ENCODE measurements around the gene PMIS2.

Gene PMIS2

GRCh38 chr19:35560271-35560670 is 25.7 kb upstream of the PMIS2 start:
- DNase-seq (ENCODE audit: insufficient read length, low spot score) (no peak), FAIRE-seq (no peak)
- no peak for TF ChIP-seq POLR2A (IDR thresholded peaks at IDR 0.05; ENCODE audit: low read depth, low read length)

GRCh38 chr19:35560677-35561076 is 25.3 kb upstream of the PMIS2 start:
- TF ChIP-seq POLR2A (IDR thresholded peaks at IDR 0.05; ENCODE audit: low read depth, low read length) = no peak
- DNase-seq (ENCODE audit: insufficient read length, low spot score) = no peak
- no peak for FAIRE-seq

- DNase-seq (ENCODE audit: insufficient read length, low spot score) = no peak
- FAIRE-seq = no peak
- no peak for TF ChIP-seq POLR2A (IDR thresholded peaks at IDR 0.05; ENCODE audit: low read depth, low read length)
Measured at GRCh38 chr19:35561436-35561835, 24.5 kb upstream of the PMIS2 start.

GRCh38 chr19:35562336-35562735 is 23.6 kb upstream of the PMIS2 start:
- DNase-seq (ENCODE audit: insufficient read length, low spot score) (no peak), FAIRE-seq (no peak)
- TF ChIP-seq POLR2A (IDR thresholded peaks at IDR 0.05; ENCODE audit: low read depth, low read length) = no peak

GRCh38 chr19:35562776-35563175 is 23.2 kb upstream of the PMIS2 start:
- DNase-seq (ENCODE audit: insufficient read length, low spot score) = no peak
- no peak for TF ChIP-seq POLR2A (IDR thresholded peaks at IDR 0.05; ENCODE audit: low read depth, low read length)
- FAIRE-seq = no peak

GRCh38 chr19:35563207-35563829 is 22.7 kb upstream of the PMIS2 start, which contains the start of gene ATP4A:
ATP4A (minus strand) TSS chr19:35563658; CDS start chr19:35563629, 29 bp downstream.
- TF ChIP-seq POLR2A (IDR thresholded peaks at IDR 0.05; ENCODE audit: low read depth, low read length) = no peak

GRCh38 chr19:35565016-35565856 is 20.7 kb upstream of the PMIS2 start:
- FAIRE-seq = no peak
- DNase-seq (ENCODE audit: insufficient read length, low spot score) = no peak
- TF ChIP-seq POLR2A (IDR thresholded peaks at IDR 0.05; ENCODE audit: low read depth, low read length) = no peak

More at GRCh38 chr19:35563207-35563829, 22.7 kb upstream of the PMIS2 start, which contains the start of gene ATP4A:
- DNase-seq (ENCODE audit: insufficient read length, low spot score) (no peak), FAIRE-seq (no peak)

- DNase-seq (ENCODE audit: insufficient read length, low spot score) = no peak
- no peak for FAIRE-seq
- TF ChIP-seq POLR2A (IDR thresholded peaks at IDR 0.05; ENCODE audit: low read depth, low read length) = no peak
Measured at GRCh38 chr19:35566738-35567137, 19.2 kb upstream of the PMIS2 start.

GRCh38 chr19:35569281-35569781 is 16.6 kb upstream of the PMIS2 start:
- DNase-seq (ENCODE audit: insufficient read length, low spot score) (no peak), FAIRE-seq (no peak)
- TF ChIP-seq POLR2A (IDR thresholded peaks at IDR 0.05; ENCODE audit: low read depth, low read length) = no peak

- TF ChIP-seq POLR2A (IDR thresholded peaks at IDR 0.05; ENCODE audit: low read depth, low read length) = no peak
- FAIRE-seq (no peak), DNase-seq (ENCODE audit: insufficient read length, low spot score) (no peak)
Measured at GRCh38 chr19:35571406-35571965, 14.5 kb upstream of the PMIS2 start.

- FAIRE-seq (no peak), DNase-seq (ENCODE audit: insufficient read length, low spot score) (no peak)
- TF ChIP-seq POLR2A (IDR thresholded peaks at IDR 0.05; ENCODE audit: low read depth, low read length) = no peak
Measured at GRCh38 chr19:35577918-35578317, 8.1 kb upstream of the PMIS2 start.

GRCh38 chr19:35578707-35579106 is 7.3 kb upstream of the PMIS2 start:
- no peak for TF ChIP-seq POLR2A (IDR thresholded peaks at IDR 0.05; ENCODE audit: low read depth, low read length)
- no peak for FAIRE-seq
- no peak for DNase-seq (ENCODE audit: insufficient read length, low spot score)

GRCh38 chr19:35582760-35583159 is 3.2 kb upstream of the PMIS2 start:
- no peak for DNase-seq (ENCODE audit: insufficient read length, low spot score)
- FAIRE-seq = no peak
- TF ChIP-seq POLR2A (IDR thresholded peaks at IDR 0.05; ENCODE audit: low read depth, low read length) = no peak

GRCh38 chr19:35587321-35587720 is 1.3 kb downstream of the PMIS2 start:
- FAIRE-seq (no peak), DNase-seq (ENCODE audit: insufficient read length, low spot score) (no peak)
- no peak for TF ChIP-seq POLR2A (IDR thresholded peaks at IDR 0.05; ENCODE audit: low read depth, low read length)
